Activated T-helper 17 cell treated with anti-CD3 and anti-CD28 coated beads, Interleukin-2, amount 50 U/mL, for 72 hours (primary cell): Measurements from ENCODE around the gene CRELD2. TPM values are rescaled to one million over a fixed set of nuclear protein-coding genes. Genes with fewer than 3 reads are reported as not detected.
"Not testable (repeated sequence)": the region's sequence is repeated elsewhere in the genome, so short reads cannot be mapped to it uniquely, and the experiment has no call there.

ENCODE experiments used
- ATAC-seq: fragments of 150-1000 bp; cut with Tn5 transposase; replicated peaks from 2 replicates; pipeline ENCODE4 v1.10.0; 2021; ENCODE audit warnings: mild to moderate bottlenecking, moderate library complexity
- H3K27ac Mint-ChIP-seq: one replicate; pipeline ENCODE4 v1.8.0; 2022; ENCODE audit warnings: mixed read lengths
- H3K27me3 Mint-ChIP-seq: one replicate; pipeline ENCODE4 v1.8.0; 2022; ENCODE audit warnings: mixed read lengths
- H3K36me3 Mint-ChIP-seq: one replicate; pipeline ENCODE4 v1.8.0; 2022; ENCODE audit warnings: low read depth, mild to moderate bottlenecking, mixed read lengths
- H3K4me1 Mint-ChIP-seq: one replicate; pipeline ENCODE4 v1.8.0; 2022; ENCODE audit warnings: mixed read lengths
- H3K4me3 Mint-ChIP-seq: one replicate; pipeline ENCODE4 v1.8.0; 2022; ENCODE audit warnings: mild to moderate bottlenecking, mixed read lengths
- H3K9me3 Mint-ChIP-seq: one replicate; pipeline ENCODE4 v1.8.0; 2022; ENCODE audit warnings: mixed read lengths
- total RNA-seq, 2 donors: library from RNA; stranded (reverse); gene quantifications; one replicate each; pipeline ENCODE4 v1.2.3, GENCODE V29; 2022

Gene CRELD2
- total RNA-seq, 2 donors from 2014 or later = 22.7 to 38.6 TPM

DNA sequence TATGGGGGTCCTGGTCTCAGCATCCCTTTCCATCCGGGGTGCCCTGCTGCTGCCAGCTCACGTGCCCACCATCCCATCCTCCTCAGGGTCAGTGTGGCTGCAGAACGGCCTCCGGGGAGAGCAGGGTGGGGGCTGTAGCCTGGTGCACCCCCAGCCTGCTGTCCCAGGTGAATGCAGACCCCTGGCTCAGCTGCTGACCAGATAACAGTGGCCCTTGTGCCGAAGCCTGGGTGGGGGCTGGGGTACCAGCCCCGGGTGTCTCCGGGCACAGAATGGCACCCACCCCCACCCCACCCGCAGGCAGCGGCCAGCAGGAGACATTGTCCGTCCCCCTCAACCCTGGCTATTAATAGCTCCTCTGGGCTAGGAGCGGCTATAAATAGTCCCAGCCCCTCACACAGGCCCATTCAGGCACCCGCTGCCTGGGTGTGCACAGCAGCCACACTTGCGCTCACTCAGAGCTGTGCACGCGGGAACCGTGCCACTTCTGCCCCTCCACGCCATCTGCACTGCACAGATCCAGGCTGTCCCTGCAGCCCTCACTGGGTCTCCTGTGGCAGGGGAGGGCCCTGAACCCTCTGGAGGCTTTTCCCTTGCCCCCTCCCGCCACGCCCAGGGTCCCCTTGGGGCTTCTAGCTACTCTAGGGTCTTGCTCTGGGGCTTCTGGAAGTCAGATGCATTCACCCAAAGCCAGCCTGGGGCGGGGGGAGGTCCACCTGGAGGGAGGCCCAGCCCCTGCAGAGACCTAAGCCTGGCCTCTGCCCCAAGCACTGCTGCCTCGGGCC, 18.7 kb downstream of the CRELD2 start:
- Mint-ChIP-seq H3K27ac (peak overlapping the region; percentile 63), H3K9me3 (no peaks in the 10 kb centered on the region), H3K36me3 (peaks cover 5% of the 10 kb centered on the region), H3K27me3 (no peaks in the 10 kb centered on the region), H3K4me3 (peak overlapping the region; percentile 66), H3K4me1 (peaks cover 6% of the 10 kb centered on the region)
- ATAC-seq = no peak

DNA sequence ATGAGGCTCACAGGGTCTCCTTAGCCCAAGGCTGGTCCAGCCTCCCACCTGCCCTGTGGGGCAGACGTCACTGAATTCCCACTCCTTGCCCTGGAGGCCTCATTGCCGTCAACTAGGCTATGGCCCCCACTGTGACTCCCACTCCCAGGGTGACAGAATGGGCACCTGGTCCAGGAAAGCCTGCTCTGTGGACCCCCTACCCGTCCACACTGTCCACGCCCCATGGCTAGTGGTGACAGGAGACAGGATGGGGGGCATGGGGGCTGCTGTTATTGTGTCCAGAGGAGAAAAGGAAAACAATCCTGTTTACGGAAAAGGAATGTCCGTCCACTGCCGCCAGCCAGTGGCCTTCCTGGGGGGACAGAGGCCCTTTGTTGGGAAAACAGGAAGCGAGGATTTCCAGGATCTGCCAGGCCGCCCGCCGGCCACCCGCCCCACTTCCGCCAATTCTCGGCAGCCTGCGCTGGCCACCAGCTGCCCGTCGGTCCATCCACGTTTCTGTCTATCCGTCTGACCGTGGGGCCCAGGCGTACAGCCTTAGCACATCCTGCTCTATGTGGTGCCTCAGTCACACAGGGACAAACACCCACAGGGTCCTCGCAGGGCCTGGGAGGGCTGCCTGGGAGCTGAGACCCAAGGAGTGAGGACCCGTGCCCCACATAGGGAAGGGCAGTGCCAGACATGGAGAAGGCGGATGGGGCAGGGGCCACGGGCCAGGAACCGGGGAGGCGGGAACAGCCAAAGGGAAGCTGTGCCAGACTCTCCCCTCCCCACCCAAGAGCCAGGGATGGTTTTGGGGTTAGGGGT, 19.5 kb downstream of the CRELD2 start:
- Mint-ChIP-seq H3K4me1 (peaks cover 4% of the 10 kb centered on the region), H3K36me3 (peaks cover 5% of the 10 kb centered on the region), H3K27ac (no peak overlapping the region), H3K4me3 (peak overlapping the region; percentile 66), H3K9me3 (no peaks in the 10 kb centered on the region), H3K27me3 (no peaks in the 10 kb centered on the region)
- ATAC-seq = no peak

DNA sequence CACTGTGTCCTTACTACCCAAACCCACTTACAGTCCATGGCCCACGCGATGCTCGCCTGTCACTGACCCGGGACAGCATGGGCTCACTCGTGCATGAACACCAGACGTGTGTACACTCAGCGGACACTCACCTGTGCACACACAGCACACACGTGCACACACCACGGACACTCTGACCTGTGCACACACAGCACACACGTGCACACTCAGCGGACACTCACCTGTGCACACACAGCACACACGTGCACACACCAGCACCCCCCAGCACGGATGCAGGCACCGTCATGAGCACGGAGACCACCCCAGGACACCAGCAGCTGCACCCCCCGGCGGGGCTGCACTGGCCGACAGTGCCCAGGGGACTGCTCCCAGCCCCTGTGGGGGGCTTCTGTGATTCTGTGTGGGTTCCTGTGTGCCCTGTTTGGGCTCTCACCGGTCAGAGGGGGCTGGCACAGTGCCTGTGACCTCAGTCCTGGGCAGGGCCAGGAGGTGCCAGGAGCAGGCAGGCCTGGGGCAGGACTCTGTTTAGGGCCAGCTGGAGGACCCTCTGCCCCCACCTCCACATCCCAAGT, 20.2 kb downstream of the CRELD2 start:
- Mint-ChIP-seq H3K27me3 (no peaks in the 10 kb centered on the region), H3K36me3 (peaks cover 5% of the 10 kb centered on the region), H3K9me3 (no peaks in the 10 kb centered on the region), H3K27ac (no peak overlapping the region), H3K4me3 (peak overlapping the region; percentile 64), H3K4me1 (no peaks in the 10 kb centered on the region)
- no peak for ATAC-seq

DNA sequence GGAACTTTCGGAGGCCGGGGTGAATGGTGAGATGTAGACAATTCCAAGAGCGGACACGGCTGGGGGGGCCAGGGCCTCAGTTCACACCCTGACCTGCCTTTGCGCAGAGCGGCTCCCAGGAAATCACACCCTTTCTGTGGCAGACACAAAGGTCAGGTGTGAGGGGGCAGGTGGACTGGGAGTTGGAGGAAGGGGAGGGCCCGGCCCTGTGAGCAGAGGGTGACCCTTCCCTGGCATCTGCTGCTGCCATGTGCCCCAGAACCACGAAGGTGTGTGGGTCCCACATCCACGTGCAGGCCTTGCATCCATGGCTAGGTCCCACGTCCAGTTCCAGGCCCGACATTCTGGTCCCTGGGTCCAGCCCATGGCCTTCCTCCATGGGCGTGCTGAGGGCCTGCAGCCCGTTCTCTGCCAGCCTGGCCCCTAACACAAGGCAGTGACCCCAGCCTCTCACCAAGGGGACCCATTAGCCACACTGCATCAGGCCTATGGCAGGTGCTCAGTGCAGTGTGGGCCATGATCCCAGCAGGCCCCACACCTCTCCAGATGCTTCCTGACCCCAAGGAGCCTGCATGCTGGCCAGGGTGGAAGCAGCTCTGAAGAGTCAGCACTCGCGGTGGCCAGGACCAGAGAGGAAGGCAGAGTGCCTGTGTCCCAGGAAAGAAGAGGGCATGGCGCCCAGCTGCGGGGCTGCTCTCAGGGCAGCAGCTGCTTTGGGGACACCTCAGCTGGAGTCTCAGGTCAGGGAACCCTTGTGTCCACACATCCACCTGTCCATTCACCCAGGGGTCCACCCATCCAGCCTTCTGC, 23.3 kb downstream of the CRELD2 start:
- no peak for ATAC-seq
- Mint-ChIP-seq H3K27me3 (no peaks in the 10 kb centered on the region), H3K4me3 (no peak overlapping the region), H3K9me3 (no peaks in the 10 kb centered on the region), H3K36me3 (no peaks in the 10 kb centered on the region), H3K4me1 (no peaks in the 10 kb centered on the region), H3K27ac (no peak overlapping the region)

DNA sequence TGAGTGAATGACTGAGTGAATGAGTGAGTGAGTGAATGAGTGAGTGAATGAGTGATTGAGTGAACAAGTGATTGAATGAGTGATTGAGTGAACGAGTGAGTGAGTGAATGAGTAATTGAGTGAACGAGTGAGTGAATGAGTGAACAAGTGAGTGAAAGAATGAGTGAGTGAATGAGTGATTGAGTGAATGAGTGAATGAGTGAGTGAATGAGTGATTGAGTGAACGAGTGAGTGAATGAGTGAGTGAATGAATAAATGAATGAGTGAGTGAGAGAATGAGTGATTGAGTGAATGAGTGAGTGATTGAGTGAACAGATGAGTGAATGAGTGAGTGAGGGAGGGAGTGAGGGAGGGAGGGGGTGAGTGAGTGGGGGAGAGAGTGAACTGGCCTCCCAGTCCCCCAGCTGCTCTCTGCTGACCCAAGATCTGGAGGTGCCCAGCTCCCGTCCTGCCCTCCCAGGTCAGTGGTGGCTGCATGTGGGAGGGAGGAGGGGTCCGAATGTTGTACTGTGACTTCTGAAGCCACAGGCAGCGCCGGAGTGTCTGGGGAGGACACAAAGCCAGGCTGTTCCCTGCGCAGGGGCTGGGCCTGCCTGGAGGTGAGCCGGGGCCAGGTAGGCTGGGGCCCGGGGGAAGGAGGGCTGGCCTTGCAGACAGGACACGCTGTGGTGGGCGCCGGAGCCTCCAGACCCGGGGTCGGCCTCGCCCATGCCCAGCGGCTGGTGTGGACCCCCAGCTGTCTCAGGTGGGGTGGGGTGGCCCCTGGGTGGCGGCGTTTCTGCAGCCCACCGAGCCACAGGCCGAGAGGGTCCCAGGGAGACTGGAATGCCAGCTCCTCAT, 24.4 kb downstream of the CRELD2 start:
- Mint-ChIP-seq H3K27ac (no peak overlapping the region), H3K4me1 (no peaks in the 10 kb centered on the region), H3K36me3 (no peaks in the 10 kb centered on the region), H3K9me3 (no peaks in the 10 kb centered on the region), H3K27me3 (no peaks in the 10 kb centered on the region), H3K4me3 (no peak overlapping the region)
- no peak for ATAC-seq

DNA sequence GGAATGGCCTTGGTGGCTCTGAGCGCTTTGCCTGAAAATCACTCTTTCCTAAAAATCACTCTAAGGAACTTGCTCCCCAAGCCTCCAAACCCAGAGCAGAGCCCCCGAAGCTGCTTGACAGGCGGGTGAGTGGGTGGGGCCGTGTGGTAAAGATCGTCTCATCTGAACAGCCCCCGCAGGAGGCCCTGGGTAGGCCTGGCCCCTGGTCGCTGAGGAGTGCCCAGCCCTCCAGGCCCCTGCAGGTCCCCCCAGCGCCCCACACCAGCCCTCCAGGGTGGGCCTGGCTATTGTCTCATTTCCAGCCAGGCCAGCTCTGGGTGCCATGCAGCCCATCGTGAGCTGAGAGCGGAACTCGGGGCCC, 25.0 kb downstream of the CRELD2 start:
- H3K4me1 Mint-ChIP-seq = no peaks in the 10 kb centered on the region
- no peaks in the 10 kb centered on the region for H3K27me3 Mint-ChIP-seq
- H3K9me3 Mint-ChIP-seq = no peaks in the 10 kb centered on the region
- no peak overlapping the region for H3K27ac Mint-ChIP-seq
- no peak for ATAC-seq
- no peak overlapping the region for H3K4me3 Mint-ChIP-seq
- H3K36me3 Mint-ChIP-seq = no peaks in the 10 kb centered on the region

DNA sequence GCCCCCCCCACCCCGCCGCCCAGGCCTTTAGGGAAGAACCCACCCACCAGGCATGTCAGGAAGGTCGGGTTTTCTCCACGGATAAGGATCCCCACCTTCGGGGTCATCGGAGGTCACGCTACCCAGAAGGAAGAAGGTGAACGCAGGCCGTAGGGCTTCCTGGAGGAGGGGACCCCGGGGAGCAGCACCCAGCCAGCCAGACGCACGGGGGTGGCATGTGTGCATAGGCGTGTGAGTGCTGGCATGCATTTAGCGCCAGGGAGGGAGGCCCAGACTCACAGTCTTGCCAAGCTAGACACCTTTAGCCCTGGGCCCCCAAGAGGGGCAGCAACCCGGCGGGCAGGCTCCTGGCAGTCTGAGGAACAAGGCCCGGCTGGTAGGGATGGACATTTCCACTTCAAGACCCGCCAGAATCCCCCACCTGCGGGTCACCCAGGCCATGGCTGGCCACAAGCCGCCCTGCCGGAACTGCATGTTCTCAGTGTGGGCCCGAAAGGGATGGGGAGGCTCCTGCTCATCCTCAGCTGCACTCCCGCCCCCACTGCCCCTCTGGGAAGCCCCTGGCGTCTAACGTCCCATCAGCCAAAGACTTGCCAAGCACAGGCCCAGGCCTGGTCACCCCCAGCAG, 25.5 kb downstream of the CRELD2 start:
- no peak overlapping the region for H3K27ac Mint-ChIP-seq
- H3K36me3 Mint-ChIP-seq = no peaks in the 10 kb centered on the region
- no peaks in the 10 kb centered on the region for H3K9me3 Mint-ChIP-seq
- no peak for ATAC-seq
- H3K4me3 Mint-ChIP-seq = no peak overlapping the region
- H3K4me1 Mint-ChIP-seq = no peaks in the 10 kb centered on the region
- no peaks in the 10 kb centered on the region for H3K27me3 Mint-ChIP-seq

DNA sequence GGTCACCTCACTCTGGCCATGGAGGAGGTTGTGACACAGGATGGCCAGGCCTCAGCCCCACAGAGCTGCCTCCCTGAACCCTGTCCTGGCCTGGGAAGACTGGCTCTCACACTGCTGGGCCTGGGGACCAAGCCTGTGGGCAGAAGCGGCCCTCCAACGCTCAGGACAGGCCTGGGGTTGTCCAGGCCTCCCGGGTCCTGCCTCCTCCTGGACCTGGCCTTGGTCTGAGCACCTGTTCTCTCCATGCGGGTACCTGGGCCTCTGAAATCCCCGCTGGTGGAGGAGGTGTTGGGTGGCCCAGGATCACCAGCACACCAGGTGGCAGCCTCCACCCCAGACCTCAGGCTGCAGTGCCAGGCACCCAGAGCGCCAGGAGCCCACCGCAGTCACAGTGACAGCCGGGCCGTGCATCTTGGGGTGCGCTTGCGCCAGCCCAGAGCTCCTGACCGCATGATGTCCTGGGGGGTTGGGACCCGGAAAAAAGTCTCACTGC, 26.0 kb downstream of the CRELD2 start:
- no peak overlapping the region for H3K27ac Mint-ChIP-seq
- no peak for ATAC-seq
- H3K9me3 Mint-ChIP-seq = no peaks in the 10 kb centered on the region
- no peaks in the 10 kb centered on the region for H3K4me1 Mint-ChIP-seq
- no peaks in the 10 kb centered on the region for H3K27me3 Mint-ChIP-seq
- no peaks in the 10 kb centered on the region for H3K36me3 Mint-ChIP-seq
- no peak overlapping the region for H3K4me3 Mint-ChIP-seq

DNA sequence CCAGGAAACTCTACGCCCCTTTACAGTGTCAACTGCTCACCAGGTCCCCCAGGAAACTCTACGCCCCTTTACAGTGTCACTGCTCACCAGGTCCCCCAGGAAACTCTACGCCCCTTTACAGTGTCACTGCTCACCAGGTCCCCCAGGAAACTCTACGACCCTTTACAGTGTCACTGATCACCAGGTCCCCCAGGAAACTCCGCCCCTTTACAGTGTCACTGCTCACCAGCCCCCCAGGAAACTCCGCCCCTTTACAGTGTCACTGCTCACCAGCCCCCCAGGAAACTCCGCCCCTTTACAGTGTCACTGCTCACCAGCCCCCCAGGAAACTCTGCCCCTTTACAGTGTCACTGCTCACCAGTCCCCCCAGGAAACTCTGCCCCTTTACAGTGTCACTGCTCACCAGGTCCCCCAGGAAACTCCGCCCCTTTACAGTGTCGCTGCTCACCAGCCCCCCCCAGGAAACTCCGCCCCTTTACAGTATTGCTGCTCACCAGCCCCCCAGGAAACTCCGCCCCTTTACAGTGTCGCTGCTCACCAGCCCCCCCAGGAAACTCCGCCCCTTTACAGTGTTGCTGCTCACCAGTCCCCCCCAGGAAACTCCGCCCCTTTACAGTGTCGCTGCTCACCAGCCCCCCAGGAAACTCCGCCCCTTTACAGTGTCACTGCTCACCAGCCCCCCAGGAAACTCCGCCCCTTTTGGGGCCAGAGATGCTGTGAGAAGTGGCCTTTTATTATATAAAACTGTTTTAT, 26.8 kb downstream of the CRELD2 start:
- H3K36me3 Mint-ChIP-seq, H3K4me1 Mint-ChIP-seq, H3K27me3 Mint-ChIP-seq, H3K9me3 Mint-ChIP-seq, ATAC-seq, H3K4me3 Mint-ChIP-seq: not testable (repeated sequence)
- peak overlapping the region; percentile 61 for H3K27ac Mint-ChIP-seq

DNA sequence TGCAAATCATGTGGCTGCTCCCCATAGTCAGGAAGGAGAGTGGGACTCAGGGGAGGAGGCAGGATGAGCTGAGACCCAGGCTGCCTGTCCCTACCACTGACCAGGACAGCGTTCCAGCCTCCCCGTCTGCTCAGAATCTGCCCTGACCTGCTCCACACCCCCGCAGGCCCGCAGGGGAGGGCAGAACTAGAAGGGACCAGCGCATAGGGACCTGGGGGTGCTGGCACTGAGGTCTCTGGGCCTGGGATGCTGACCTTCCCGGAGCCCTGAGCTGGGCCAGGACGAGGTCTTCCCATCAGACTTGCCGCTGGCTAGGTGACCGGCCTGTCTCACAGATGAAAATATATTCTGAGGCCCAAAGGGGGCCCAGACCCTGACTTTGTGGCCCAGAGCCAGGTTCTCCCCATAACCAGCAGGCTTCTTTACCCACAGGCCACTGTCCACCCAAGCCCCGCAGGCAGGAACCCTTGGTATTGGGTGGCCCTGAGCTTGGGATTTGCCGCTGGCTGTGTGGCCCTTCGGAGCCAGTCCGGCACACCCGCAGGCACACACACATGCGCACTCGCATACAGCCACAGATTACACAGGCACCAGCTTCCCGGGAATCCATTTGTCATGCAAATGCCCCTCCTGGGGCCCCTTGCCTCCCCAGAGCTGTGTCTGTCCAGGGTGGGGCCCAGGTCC, 28.3 kb downstream of the CRELD2 start:
- no peaks in the 10 kb centered on the region for H3K9me3 Mint-ChIP-seq
- no peaks in the 10 kb centered on the region for H3K27me3 Mint-ChIP-seq
- H3K36me3 Mint-ChIP-seq = no peaks in the 10 kb centered on the region
- no peaks in the 10 kb centered on the region for H3K4me1 Mint-ChIP-seq
- no peak overlapping the region for H3K4me3 Mint-ChIP-seq
- H3K27ac Mint-ChIP-seq = no peak overlapping the region
- no peak for ATAC-seq

DNA sequence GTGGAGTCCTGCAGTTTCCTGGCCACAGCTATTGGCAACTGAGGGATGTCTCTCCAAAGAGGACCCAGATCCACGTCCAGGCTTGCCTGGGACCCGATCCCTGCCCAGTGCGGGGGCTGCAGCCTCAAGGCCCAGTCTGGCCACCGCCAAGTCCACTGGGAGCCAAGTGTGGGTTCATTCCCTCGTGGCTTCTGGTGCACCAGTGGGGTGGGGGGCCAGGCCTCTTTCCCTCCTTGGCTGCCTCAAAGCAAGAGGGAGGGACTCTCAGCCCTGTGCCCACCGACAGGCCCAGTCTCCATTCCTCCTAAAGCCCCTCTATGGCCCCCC, 28.8 kb downstream of the CRELD2 start:
- no peaks in the 10 kb centered on the region for H3K4me1 Mint-ChIP-seq
- no peak overlapping the region for H3K27ac Mint-ChIP-seq
- no peak for ATAC-seq
- no peaks in the 10 kb centered on the region for H3K27me3 Mint-ChIP-seq
- H3K9me3 Mint-ChIP-seq = no peaks in the 10 kb centered on the region
- no peak overlapping the region for H3K4me3 Mint-ChIP-seq
- no peaks in the 10 kb centered on the region for H3K36me3 Mint-ChIP-seq

DNA sequence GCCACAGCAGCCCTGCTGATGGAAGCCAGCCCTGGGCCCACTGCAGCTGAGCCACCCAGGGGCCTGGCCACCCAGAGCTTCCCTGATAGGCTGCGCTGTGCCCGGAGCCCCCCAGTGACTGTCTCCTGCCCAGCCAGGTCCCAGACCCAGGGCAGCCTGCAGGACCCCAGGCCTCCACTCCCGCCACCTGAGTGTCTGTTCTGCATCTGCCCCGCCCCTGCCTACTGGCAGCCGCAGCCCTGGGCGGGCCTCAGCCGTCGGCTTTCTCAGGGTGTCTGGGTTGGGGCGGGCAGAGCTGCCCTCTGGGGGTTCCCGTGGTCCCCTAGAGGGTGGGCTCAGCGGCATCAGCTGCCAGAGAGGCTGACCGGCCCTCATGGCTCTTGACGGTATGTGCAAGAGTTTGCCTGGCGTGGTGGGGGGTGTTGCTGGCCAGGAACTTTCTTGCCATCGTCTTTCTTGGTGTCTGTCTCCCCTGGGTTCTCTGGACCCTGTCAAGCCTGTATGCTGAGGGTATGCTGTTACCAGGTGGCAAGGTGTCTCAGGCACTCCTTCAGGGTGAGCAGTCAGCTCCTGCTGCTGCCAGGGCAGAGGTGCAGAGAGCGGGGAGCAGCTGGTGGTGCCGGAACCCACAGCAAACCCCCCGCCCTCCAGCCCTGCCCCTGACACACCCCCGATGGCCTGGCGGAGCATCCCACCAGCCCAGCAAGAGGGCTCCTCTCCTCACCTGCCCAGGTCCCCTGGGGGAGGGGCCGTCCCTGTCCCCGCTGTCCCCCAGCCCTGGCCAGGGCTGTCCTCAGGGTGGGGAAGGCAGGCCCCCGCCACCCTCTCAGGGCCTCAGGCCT, 29.9 kb downstream of the CRELD2 start:
- H3K4me3 Mint-ChIP-seq = no peak overlapping the region
- no peaks in the 10 kb centered on the region for H3K4me1 Mint-ChIP-seq
- no peaks in the 10 kb centered on the region for H3K9me3 Mint-ChIP-seq
- no peak for ATAC-seq
- no peaks in the 10 kb centered on the region for H3K36me3 Mint-ChIP-seq
- no peak overlapping the region for H3K27ac Mint-ChIP-seq
- no peaks in the 10 kb centered on the region for H3K27me3 Mint-ChIP-seq
